Embryonic facial prominence (tissue), 1 donor: Measurements from ENCODE around the gene VWF.

Experiments
- DNase-seq: peaks from one replicate; pipeline ENCODE4 v3.0.0-alpha.2; 2016; ENCODE audit errors: extremely low spot score

Gene VWF

GRCh38 chr12:6059221-6059620 is 65.2 kb downstream of the VWF start:
- no peak for DNase-seq

DNA sequence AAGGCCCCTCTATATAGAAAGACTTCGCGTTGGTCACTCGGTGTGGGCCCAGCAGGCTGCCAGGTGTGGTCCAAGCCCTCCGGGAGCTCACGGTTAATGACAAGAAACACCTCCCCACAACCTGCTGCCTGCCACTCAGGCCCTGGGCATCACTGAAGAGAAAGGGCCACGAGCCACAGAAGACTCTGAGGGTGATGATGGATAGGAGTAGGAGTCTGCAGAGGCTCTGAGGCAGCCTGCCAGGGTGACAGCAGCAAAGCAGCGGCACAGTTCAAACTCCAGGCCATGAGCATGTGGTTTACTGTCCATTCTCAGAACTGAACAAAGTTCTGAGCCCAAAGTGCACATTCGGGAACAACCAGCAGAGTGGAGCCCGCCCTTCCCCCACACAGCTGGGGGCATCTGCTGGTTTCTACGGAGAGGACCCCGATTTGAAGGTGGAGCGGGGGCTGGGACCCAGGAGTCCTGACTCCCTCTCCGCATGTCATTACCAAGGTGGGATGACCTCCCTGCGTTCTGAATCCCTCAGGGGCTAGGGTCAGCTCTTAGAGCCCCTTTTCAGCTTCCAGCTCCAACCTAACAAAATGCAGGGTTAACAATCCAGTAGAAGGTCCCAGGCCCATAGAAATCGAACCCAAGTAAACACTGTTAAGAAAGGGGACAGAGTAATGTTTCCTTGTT is 65.8 kb downstream of the VWF start:
- no peak for DNase-seq

DNA sequence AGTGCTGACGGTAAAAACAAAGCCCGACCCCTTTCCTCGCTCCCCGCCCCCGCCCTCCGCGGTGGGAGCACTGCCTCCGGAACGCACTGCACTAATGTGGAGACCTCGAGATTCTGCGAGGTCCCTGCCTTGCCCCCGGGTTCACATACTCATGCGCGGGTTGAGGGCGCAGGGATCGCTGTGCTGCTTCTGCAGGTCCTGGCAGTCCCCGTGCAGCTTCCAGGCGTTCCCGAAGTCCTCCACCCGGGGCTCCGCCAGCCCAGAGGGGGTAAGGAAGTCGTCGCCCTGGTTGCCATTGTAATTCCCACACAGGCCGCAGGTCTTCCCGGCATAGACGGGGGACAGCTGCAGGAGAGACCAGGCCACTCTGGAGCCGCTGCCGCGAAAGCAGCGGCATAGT is 66.8 kb downstream of the VWF start:
- DNase-seq, result no peak

DNA sequence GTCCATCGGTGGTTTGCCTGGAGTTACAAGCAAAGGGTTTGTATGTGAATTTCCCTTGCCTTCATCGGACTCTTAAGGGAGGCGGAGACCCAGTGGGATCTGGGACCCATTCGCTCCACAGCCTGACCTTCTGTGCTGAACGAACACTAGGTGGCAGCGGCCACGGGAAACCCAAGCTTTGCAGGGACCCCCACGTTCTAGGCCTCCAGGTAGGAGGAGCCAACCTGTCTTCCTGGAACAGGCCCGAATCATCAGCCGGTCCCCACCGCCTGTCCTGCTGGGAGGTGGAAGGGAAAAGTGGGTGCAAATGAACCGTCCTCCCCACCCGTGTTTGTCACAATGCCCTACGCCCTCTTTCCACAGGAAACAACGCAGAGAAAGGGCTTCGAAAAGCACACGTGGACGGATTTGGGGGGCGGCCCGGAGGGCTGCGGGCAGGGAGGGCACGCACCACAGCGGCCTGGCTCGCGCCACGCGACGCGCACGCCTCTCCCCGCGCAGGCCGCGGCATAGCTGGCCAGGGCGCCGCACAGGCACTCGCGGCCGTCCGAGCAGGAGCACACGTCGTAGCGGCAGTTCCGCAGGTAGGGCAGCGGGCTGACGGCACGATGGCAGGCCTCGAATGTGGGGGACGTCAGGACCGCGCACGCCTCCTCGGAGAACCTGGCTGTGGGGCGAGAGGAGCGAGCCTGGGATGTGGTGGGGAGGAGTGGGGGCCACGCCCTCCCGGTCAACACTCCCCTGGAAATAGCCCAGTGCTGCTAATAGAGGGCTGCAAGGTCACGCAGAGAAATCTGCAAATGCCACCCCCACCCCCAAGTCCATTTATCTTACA is 67.8 kb downstream of the VWF start:
- peak; percentile 56 for DNase-seq

- no peak for DNase-seq
These were observed 70.9 kb downstream of the VWF start for GRCh38 chr12:6053541-6053940.

GRCh38 chr12:6052940-6053329 is 71.5 kb downstream of the VWF start:
- DNase-seq, result no peak

GRCh38 chr12:6052206-6052939 is 72.1 kb downstream of the VWF start:
- no peak for DNase-seq

DNA sequence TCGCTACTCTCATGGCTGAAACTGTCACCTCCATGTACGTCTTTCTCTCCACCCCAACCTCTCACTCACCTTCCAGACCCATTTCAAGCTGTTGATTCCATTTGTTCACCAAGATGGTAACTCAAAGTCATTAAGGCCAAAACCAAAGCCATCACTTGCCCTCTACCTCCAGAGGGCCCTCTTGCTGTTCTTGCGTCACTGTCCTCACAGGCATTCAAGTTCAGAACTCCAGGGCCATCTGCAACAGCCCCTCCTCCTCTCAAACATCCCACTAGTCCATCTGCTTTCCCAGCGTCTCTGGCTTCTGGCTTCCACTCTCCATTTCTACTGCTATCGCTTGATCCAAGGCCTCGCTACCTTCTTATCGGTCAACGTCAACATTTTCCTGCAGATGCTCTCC is 74.5 kb downstream of the VWF start:
- DNase-seq, result no peak

- no peak for DNase-seq
These were observed 74.9 kb downstream of the VWF start for GRCh38 chr12:6049587-6049986.

DNA sequence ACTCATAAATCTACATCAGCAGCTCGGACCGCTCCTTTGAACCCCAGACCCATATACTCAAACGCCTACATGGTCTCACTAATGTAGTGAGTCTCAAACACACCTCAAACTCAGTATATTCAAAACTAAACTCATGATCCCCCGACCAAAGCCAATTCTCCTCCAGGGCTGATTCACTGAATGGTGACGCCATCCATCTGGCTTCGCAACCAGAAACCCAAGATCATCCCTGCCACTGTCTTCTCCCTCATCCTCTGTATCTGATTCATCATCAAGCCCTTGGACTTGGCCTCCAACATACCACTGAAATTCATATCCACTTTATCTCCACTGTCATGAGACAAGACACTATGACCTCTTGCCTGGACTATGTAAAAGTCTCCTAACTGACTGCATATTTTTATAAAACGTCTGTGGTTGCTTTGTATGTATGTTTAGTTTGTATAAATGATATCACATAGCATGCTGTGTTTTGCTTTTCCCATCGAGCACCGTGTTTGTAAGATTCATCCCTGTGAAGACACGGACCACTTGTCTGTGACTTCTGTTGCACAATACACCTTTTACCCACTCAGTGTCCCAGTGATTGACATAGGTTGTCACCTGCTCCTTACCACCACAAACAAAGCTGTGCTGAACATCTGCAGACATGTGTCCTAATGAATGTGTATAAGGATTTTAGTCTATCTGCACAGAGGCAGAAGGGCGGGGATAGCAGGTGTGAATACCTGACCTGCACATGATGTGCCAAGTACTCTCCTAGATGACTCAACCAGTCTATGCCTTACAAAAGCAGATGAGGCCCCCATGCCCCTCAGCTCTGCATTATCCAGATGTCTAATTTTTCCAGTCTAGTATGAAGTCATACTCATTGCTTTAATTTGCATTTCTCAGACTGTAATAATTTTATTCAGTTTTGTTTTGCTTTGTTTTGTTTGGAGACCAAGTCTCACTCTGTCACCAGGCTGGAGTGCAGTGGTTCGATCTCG is 76.9 kb downstream of the VWF start:
- DNase-seq, result no peak

GRCh38 chr12:6046511-6047180 is 77.8 kb downstream of the VWF start:
- no peak for DNase-seq

- no peak for DNase-seq
These were observed 79.0 kb downstream of the VWF start for GRCh38 chr12:6045438-6045837.

DNA sequence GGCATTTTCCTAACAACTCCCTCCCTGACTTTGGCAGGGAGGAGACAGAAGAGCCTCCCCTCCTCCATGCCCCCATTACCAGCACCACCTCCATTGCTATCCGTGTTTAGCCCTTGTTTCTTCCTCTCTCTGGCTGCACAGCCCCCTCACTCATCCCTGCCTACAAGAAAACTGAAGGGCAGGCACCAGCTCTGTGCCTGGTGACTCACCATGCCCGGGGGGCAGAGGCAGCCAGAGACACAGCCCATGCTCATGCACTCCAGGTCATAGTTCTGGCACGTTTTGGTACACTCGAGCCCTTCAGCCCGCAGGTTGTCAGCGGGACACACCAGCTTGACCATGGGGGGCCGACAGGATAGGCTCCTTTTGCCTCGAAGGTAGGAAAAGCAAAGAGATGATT is 80.4 kb downstream of the VWF start:
- DNase-seq, result no peak

DNA sequence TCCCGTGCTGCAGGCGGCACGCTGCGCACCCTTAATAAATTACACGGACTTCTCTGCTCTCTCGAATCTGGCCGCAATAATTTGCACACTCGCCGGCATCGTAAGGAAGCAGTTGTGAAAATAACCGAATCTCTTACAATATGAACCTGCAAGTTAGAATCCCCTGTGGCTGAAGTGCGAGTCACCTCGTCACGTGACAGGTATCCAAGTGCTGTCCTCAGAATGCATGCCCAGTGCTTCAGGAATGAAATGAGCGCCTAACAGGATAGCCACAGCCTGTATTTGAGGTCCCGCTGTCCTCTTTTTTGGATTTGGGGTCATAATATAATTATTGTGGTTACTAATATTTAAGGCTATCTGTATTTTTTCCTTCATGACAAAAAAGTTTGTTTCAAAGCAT is 82.0 kb downstream of the VWF start:
- DNase-seq, result no peak

- DNase-seq, result no peak
These were observed 82.6 kb downstream of the VWF start for GRCh38 chr12:6041891-6042290.

DNA sequence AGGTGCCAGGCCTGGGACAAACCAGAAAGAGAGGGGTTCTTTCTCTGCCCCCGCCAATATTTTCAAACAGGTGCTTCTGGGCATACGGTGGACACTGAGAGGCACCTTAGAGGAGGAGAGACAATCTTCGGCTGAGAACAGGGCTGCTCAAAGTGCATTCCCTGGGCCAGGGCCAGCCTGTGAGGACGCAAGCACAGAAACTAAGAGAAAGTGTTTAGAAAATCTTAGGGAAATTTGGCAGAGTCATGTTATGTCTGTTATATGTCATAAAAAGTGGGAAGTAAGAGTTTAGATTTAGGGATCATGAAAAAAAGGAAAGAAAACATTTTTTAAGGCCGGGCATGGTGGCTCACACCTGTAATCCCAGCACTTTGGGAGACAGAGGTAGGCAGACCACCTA is 83.7 kb downstream of the VWF start:
- no peak for DNase-seq

DNA sequence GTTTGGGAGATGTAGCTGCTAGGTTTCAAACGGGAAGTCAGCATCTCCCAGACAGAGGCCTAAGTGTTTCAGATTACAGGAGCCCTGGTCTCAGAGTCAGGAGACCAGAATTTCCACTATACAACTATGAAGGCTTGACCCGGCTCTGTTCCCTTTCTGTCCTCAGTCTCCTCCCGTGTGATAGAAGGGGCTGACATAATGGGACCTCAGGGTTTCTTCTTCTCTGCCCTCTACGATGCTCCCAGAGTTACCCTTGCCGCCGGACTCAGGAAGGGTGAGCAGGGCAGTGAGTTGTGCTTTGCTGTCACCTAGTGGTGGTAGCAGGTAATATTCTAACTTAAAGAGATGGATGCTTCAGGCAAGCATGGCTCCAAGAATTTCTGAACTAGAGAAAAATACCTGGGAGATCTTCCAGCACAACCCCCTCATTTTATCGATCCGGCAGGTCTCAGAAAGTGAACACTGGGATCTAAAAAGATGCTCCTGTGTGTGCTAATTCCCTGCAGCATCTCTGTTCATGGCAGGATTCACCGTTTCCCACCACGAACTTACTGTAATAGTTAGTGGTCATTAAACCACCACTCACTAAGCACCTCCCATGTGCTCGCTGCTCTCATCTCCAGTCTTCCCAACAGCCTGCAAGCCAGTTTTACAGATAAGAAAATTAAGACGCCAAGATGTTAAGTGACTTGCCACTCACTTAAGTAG is 84.4 kb downstream of the VWF start:
- DNase-seq, result peak; percentile 57

DNA sequence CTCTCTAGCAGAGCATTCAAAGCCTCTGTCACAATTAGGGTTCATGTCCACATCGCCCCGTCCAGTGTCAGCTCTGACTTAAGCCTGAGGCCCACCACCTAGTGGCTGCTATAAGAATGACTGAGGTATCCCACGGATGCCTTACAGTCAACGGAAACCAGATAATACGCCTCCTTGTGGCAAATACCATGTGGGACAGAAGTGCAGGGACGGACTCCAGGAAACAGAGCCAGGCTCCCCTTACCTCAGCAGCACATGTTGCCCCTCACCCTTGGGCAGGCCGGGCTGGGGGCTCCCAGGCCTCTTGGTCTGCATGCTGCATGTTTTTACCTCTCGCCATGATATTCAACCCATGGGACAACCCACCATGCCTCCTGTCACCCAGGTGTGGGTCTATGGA is 86.3 kb downstream of the VWF start:
- DNase-seq, result no peak

DNA sequence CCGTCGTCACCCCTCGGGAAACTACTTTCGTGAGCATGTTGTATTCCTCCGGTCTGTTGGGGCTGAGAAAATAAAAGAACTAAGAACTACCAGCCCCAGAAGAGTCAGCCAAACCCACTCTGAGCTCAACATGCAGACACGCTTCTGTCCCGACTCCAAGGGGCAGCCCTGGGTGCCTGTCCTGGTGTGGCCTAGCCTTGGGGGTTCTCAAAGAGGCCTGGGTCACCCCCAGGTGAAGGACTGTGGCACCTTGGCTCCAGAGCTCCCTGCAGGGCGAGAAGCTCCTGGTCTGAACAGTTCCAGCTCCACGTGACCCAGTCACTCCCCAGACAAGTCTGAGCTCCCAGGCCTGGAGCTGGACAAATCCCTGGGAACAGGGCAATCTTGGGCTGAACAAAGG is 87.0 kb downstream of the VWF start:
- no peak for DNase-seq

- DNase-seq, result no peak
These were observed 88.0 kb downstream of the VWF start for GRCh38 chr12:6036509-6036908.
